ENCODE results near the gene XPO1. TPM values are rescaled to one million over a fixed set of nuclear protein-coding genes. Genes with fewer than 3 reads are reported as not detected.

The XPO1 gene
- total RNA-seq, 1 experiment from 2014 or later, result 247 TPM

GRCh38 chr2:61510674-61511671, 27.2 kb downstream of the XPO1 start:
- CTCF ChIA-PET, result no interaction called here
- no peak overlapping the region for H3K27ac ChIP-seq (ENCODE audit: low read depth, low read length, poor library complexity, severe bottlenecking)
- DNase-seq (ENCODE audit: low spot score), result no peak

GRCh38 chr2:61504949-61505348, 33.2 kb downstream of the XPO1 start:
- DNase-seq (ENCODE audit: low spot score), result no peak
- ChIA-PET POLR2A (ENCODE audit: low non-redundant PET) (no interaction called here), CTCF (no interaction called here)
- H3K27ac ChIP-seq (ENCODE audit: low read depth, low read length, poor library complexity, severe bottlenecking), result no peak overlapping the region
- intact Hi-C loops (cut with micrococcal nuclease; ENCODE audit: unreplicated experiment), result no loop called here
- H3K4me3 ChIP-seq (ENCODE audit: low read depth, low read length, poor library complexity, severe bottlenecking), result no peak overlapping the region
- no TSS peak for BruUV-seq (replicated peaks)
- H3K27me3 ChIP-seq (replicated peaks; ENCODE audit: insufficient read depth, low read depth, low read length, poor library complexity), result no peaks in the 10 kb centered on the region
- peaks cover 77% of the 10 kb centered on the region for H3K36me3 ChIP-seq (ENCODE audit: insufficient read depth, low read length, poor library complexity, severe bottlenecking)
- H3K4me1 ChIP-seq (ENCODE audit: insufficient read depth, low read length, poor library complexity, severe bottlenecking), result no peaks in the 10 kb centered on the region
- no peaks in the 10 kb centered on the region for H3K9me3 ChIP-seq (ENCODE audit: low read depth, low read length, poor library complexity, severe bottlenecking)
- TF ChIP-seq, protein P1, sequence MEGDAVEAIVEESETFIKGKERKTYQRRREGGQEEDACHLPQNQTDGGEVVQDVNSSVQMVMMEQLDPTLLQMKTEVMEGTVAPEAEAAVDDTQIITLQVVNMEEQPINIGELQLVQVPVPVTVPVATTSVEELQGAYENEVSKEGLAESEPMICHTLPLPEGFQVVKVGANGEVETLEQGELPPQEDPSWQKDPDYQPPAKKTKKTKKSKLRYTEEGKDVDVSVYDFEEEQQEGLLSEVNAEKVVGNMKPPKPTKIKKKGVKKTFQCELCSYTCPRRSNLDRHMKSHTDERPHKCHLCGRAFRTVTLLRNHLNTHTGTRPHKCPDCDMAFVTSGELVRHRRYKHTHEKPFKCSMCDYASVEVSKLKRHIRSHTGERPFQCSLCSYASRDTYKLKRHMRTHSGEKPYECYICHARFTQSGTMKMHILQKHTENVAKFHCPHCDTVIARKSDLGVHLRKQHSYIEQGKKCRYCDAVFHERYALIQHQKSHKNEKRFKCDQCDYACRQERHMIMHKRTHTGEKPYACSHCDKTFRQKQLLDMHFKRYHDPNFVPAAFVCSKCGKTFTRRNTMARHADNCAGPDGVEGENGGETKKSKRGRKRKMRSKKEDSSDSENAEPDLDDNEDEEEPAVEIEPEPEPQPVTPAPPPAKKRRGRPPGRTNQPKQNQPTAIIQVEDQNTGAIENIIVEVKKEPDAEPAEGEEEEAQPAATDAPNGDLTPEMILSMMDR (conservative IDR thresholded peaks at IDR 0.05; ENCODE audit: low read depth, low read length), result no peak
- no peak for TF ChIP-seq EZH2 (IDR thresholded peaks at IDR 0.05; ENCODE audit: borderline replicate concordance, low read depth, low read length, poor library complexity, severe bottlenecking)

More at GRCh38 chr2:61510674-61511671, 27.2 kb downstream of the XPO1 start:
- Histone ChIP-seq H3K27me3 (replicated peaks; ENCODE audit: insufficient read depth, low read depth, low read length, poor library complexity) (no peaks in the 10 kb centered on the region), H3K4me1 (ENCODE audit: insufficient read depth, low read length, poor library complexity, severe bottlenecking) (no peaks in the 10 kb centered on the region), H3K4me3 (ENCODE audit: low read depth, low read length, poor library complexity, severe bottlenecking) (no peak overlapping the region), H3K9me3 (ENCODE audit: low read depth, low read length, poor library complexity, severe bottlenecking) (no peaks in the 10 kb centered on the region), H3K36me3 (ENCODE audit: insufficient read depth, low read length, poor library complexity, severe bottlenecking) (peaks cover 78% of the 10 kb centered on the region)
- no TSS peak for BruUV-seq (replicated peaks)
- TF ChIP-seq, protein P1 (conservative IDR thresholded peaks at IDR 0.05; ENCODE audit: low read depth, low read length), result no peak
- TF ChIP-seq EZH2 (IDR thresholded peaks at IDR 0.05; ENCODE audit: borderline replicate concordance, low read depth, low read length, poor library complexity, severe bottlenecking), result no peak
- POLR2A ChIA-PET (ENCODE audit: low non-redundant PET), result no interaction called here
- intact Hi-C loops (cut with micrococcal nuclease; ENCODE audit: unreplicated experiment), result no loop called here

DNA sequence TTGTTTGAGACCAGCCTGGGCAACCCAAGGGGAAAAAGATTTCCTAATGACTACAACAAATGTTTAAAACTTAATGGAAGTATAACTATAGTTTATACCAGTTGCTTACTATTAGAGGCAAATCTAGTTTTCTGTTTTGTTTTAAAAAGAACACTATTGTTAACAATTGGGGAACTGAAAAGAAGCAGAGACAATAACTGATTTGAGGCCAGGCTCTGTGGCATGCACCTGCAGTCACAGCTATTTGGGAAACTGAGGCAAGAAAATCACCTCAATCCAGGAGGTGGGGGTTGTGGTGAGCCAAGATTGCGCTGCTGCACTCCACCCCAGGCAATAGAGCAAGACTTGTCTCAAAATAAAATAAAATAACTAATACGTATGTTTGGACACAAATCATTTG, 39.1 kb downstream of the XPO1 start:
- Histone ChIP-seq H3K27ac (ENCODE audit: low read depth, low read length, poor library complexity, severe bottlenecking) (no peak overlapping the region), H3K27me3 (replicated peaks; ENCODE audit: insufficient read depth, low read depth, low read length, poor library complexity) (no peaks in the 10 kb centered on the region), H3K36me3 (ENCODE audit: insufficient read depth, low read length, poor library complexity, severe bottlenecking) (peaks cover 96% of the 10 kb centered on the region), H3K9me3 (ENCODE audit: low read depth, low read length, poor library complexity, severe bottlenecking) (no peaks in the 10 kb centered on the region), H3K4me3 (ENCODE audit: low read depth, low read length, poor library complexity, severe bottlenecking) (no peak overlapping the region), H3K4me1 (ENCODE audit: insufficient read depth, low read length, poor library complexity, severe bottlenecking) (no peaks in the 10 kb centered on the region)
- CTCF ChIA-PET, result no interaction called here
- no TSS peak for BruUV-seq (replicated peaks)
- TF ChIP-seq EZH2 (IDR thresholded peaks at IDR 0.05; ENCODE audit: borderline replicate concordance, low read depth, low read length, poor library complexity, severe bottlenecking), result no peak
- TF ChIP-seq, protein P1 (conservative IDR thresholded peaks at IDR 0.05; ENCODE audit: low read depth, low read length), result no peak
- POLR2A ChIA-PET (ENCODE audit: low non-redundant PET), result no interaction called here
- intact Hi-C loops (cut with micrococcal nuclease; ENCODE audit: unreplicated experiment), result no loop called here
- DNase-seq (ENCODE audit: low spot score), result no peak
